Measurements from ENCODE around the gene COA1. TPM values are rescaled to one million over a fixed set of nuclear protein-coding genes. Genes with fewer than 3 reads are reported as not detected.

Gene COA1
- total and polyA plus RNA-seq, 2 experiments from 2014 or later = 152 to 220 TPM

DNA sequence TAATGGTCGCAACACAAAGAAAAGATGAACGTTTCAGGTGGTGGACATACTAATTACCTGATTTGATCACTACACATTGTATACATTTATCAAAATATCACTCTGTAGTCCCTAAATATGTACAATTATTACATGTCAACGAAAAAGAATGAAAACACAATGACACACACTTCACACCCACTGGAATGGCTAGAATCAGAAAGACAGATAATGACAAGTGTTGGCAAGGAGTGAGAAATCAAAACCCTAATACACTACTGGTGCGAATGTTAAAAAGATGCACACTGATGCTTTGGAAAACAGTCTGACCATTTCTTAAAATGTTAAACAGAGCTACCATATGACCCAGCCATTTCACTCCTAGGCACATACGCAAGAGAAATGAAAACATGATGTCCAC lies 2.3 kb downstream of the COA1 start:
- Histone ChIP-seq H3K9me3 (ENCODE audit: low read depth) (no peaks in the 10 kb centered on the region), H3K4me3 (no peak overlapping the region), H3K27me3 (no peaks in the 10 kb centered on the region), H3K27ac (no peak overlapping the region), H3K4me1 (ENCODE audit: low read depth) (peaks cover 14% of the 10 kb centered on the region), H3K36me3 (no peaks in the 10 kb centered on the region)
- TF ChIP-seq, protein P1, sequence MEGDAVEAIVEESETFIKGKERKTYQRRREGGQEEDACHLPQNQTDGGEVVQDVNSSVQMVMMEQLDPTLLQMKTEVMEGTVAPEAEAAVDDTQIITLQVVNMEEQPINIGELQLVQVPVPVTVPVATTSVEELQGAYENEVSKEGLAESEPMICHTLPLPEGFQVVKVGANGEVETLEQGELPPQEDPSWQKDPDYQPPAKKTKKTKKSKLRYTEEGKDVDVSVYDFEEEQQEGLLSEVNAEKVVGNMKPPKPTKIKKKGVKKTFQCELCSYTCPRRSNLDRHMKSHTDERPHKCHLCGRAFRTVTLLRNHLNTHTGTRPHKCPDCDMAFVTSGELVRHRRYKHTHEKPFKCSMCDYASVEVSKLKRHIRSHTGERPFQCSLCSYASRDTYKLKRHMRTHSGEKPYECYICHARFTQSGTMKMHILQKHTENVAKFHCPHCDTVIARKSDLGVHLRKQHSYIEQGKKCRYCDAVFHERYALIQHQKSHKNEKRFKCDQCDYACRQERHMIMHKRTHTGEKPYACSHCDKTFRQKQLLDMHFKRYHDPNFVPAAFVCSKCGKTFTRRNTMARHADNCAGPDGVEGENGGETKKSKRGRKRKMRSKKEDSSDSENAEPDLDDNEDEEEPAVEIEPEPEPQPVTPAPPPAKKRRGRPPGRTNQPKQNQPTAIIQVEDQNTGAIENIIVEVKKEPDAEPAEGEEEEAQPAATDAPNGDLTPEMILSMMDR (IDR thresholded peaks at IDR 0.05; ENCODE audit: low read depth, low read length) = no peak
- DNase-seq (ENCODE audit: low read depth in 1 of 2, low spot score in 1 of 2) = no peak

DNA sequence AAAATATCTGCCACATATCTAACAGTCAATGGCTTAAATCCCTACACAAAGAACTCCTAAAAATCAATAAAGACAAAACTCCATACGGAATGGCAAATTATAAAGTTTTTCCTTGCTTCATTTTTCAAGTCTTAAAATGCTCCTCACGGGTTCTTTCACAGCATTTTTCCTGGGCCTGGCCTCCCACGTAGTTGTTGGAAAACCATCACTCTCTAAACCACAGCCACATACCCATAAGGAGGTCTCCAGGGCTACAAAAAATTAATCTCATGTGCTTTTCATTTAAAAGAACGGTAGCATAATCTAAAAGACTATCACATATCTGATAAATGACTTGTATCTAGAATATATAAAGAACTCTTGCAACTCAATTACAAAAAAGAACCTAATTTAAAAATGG lies 2.9 kb downstream of the COA1 start:
- H3K36me3 ChIP-seq = no peaks in the 10 kb centered on the region
- DNase-seq (ENCODE audit: low read depth in 1 of 2, low spot score in 1 of 2) = peak in 1 of 2 donors; percentile 26
- TF ChIP-seq, protein P1 (IDR thresholded peaks at IDR 0.05; ENCODE audit: low read depth, low read length) = no peak

DNA sequence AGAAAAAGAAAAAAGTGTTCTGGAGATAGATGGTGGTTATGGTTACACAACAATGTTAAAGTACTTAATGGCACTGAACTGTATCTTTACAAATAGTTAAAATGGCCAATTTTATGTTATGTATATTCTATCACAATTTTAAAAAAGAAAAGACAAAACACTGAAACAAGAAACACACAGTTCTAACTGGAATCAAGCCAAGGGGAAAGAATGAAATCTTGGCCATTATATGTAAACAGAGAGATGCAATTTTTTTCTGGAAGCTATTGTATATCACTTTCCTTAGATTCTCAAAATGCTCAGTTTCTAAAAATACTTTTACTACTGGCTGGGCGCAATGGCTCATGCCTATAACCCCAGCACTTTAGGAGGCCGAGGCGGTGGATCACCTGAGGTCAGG lies 4.1 kb downstream of the COA1 start:
- peaks cover 14% of the 10 kb centered on the region for H3K4me1 ChIP-seq (ENCODE audit: low read depth)
- no peaks in the 10 kb centered on the region for H3K36me3 ChIP-seq
- no peaks in the 10 kb centered on the region for H3K9me3 ChIP-seq (ENCODE audit: low read depth)
- TF ChIP-seq, protein P1 (IDR thresholded peaks at IDR 0.05; ENCODE audit: low read depth, low read length) = no peak
- no peak for DNase-seq (ENCODE audit: low read depth in 1 of 2, low spot score in 1 of 2)
- no peaks in the 10 kb centered on the region for H3K27me3 ChIP-seq
- no peak overlapping the region for H3K27ac ChIP-seq
- H3K4me3 ChIP-seq = no peak overlapping the region

More for the DNA sequence above, 2.9 kb downstream of the COA1 start:
- Histone ChIP-seq H3K4me3 (no peak overlapping the region), H3K27me3 (no peaks in the 10 kb centered on the region), H3K9me3 (ENCODE audit: low read depth) (no peaks in the 10 kb centered on the region), H3K27ac (no peak overlapping the region), H3K4me1 (ENCODE audit: low read depth) (peaks cover 14% of the 10 kb centered on the region)

DNA sequence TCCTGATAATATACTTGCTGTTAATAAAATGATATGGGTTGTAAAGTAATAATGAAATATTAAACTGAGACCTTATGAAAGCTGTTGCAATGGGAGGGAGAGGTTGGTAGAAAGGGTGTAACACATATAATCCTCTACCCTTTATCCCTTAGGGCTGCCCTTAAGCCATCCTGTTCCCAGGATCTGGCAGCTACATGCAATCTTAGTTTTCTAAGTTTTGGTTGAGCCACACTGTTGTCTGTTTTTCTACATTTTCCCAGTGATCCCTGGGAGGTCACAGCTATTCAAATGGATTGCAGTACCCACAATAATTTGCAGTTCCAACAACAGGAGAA lies 6.3 kb downstream of the COA1 start:
- H3K36me3 ChIP-seq = no peaks in the 10 kb centered on the region
- H3K27me3 ChIP-seq = no peaks in the 10 kb centered on the region
- H3K27ac ChIP-seq = no peak overlapping the region
- no peak overlapping the region for H3K4me3 ChIP-seq
- H3K9me3 ChIP-seq (ENCODE audit: low read depth) = no peaks in the 10 kb centered on the region
- peaks cover 8% of the 10 kb centered on the region for H3K4me1 ChIP-seq (ENCODE audit: low read depth)
- DNase-seq (ENCODE audit: low read depth in 1 of 2, low spot score in 1 of 2) = no peak
- TF ChIP-seq, protein P1 (IDR thresholded peaks at IDR 0.05; ENCODE audit: low read depth, low read length) = no peak

DNA sequence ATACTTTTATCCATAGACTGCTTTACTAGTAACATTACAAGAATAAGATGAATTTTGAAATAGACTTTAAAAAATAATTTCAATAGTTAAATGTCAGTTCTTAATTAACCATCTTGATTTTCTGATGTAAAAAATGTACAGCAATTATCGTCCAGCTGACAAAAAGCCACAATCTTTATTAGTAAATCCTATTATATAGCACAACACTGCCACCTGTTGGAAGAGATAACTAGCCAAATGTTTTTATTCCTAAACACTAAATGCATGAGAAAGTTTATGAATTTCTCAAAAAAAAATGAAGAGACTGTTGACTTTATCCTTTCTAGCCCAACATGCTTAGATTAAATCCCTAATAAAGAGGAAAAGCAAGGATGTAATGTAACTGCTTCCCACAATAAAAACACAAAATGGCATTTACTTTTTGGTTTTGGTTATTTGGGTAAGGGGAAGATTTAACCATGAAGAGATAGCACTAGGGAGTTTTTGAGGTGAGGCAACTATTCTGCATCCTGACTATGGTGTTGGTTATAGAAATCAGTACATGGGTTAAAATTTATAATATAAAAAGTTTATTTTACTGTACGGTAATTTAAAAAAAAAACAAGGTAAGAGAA lies 8.0 kb downstream of the COA1 start:
- no peak overlapping the region for H3K27ac ChIP-seq
- no peak overlapping the region for H3K4me3 ChIP-seq
- TF ChIP-seq, protein P1 (IDR thresholded peaks at IDR 0.05; ENCODE audit: low read depth, low read length) = peak; percentile 55

More for the DNA sequence above, 8.0 kb downstream of the COA1 start:
- Histone ChIP-seq H3K27me3 (no peaks in the 10 kb centered on the region), H3K9me3 (ENCODE audit: low read depth) (no peaks in the 10 kb centered on the region), H3K4me1 (ENCODE audit: low read depth) (peaks cover 5% of the 10 kb centered on the region), H3K36me3 (no peaks in the 10 kb centered on the region)
- DNase-seq (ENCODE audit: low read depth in 1 of 2, low spot score in 1 of 2) = peak; percentile 60 to 70
